Stimulated activated CD4-positive, alpha-beta T cell treated with anti-CD3 and anti-CD28 coated beads, Interleukin-4, amount 100 ng/mL, for 48 hours (primary cell): Measurements from ENCODE around the gene PTPRM.

Experiments
- DNase-seq, 2 donors: peaks; one replicate each; pipeline ENCODE4 v3.0.0-alpha.2; 2020; ENCODE audit warnings: low read depth in 2 of 2

PTPRM gene

DNA sequence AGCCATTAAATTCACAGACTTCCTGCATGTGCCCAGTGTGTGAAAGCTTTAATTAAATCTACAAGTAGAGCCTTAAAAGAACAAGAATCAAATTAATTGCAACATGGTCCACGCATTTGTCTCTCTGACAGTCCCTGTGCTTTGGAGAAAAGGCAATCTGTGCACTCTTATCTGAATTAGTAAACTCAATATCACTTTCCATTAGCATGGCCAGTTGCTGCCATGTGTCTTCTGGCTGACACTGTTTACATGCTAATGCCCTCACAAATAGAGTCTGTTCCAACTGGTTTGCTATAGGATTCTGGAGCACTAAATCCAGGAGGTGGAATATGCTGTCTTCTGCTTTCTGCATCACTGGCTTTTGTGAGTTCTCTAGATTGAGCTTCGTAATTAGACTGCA is 607.7 kb downstream of the PTPRM start:
- no peak for DNase-seq

DNA sequence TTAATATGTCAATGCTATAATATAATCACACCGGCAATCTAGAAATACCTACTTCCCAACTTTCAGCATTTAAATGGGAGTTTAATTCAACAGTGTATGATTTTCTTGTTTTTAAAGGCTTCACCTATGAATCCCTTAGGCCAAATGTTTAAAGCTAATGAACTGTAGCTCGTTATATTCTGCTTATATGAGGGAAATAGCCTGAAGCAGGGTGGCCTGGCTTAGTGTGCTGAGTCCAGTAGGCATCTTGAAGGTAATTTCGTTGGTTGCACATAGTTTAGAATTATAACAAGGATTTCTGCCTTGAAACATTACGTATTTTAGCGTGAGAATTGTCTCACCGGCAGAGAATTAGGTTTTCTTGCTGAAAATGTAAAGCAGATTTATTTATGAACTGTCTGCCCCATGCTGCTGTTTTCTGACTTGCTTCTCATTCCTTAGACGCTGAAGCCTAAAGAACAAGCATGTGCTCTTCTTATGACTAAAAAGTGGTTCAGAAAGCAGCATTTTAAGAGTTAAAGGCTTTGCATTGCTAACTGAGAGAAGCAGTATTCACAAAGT is 608.5 kb downstream of the PTPRM start:
- no peak for DNase-seq

DNA sequence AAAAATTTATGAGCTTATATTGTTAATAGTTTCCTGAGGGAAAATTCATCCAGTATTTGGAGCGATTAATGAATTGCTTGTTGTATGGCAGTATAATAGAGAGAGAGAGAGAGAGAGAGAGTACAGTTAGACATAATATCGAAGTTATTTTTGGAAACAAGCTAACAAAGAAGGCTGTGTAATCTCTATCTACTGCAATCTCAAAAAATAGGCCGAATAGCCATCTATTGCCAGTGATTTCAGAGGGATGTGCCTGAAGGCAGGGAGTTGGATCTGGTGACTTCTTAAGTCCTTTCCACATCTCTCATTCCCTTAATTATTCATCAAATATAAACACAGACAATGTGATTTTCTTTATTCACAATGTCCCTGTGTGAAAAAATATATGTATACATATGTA is 609.0 kb downstream of the PTPRM start:
- no peak for DNase-seq

DNA sequence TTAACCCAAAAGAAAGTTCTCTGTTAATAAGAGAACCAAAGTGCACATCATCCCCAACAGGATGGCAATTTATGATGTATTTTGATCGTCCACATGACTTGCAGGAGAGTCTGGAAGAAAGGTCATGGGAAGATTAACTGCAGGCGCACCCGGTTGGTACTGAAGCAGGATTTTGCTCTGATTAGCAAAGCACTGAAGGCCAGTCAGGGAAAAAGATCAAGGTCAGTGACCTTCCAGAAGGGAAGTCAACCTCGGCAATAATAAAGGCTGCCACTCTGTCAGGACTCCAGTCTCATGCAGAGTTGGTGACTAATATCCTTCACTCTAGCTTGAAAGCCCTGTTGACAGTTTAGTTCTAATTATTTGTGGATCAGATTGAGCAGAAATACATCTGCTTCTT is 609.4 kb downstream of the PTPRM start:
- no peak for DNase-seq

DNA sequence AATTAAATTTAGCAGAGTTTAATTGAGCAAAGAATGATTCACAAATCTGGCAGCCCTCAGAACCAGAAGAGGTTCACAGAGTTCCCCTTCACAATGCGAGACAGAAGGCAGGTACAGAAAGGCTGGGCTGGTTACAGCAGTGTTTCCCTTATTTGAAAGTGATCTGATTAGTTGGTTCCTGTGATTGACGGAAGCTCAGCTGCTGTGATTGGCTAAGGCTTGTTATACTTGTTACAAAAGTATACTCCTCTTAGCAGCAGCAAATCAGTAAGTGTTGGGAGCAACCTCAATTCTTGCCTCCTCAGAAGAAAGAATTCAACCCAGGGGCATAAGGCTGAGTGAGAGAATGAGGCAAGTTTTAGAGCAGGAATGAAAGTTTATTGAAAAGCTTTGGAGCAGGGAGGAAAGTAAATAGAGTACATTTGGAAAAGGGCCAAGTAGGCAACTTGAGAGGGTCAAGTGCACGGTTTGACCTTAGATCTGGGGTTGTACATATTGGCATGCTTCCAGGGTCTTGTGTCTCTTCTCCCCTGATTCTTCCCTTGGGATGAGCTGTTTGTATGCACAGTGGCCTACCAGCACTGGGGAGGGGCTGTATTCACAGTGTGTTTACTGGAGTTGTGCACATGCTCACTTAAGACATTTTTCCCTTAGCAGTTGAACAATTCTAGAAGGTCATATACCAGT is 610.4 kb downstream of the PTPRM start:
- DNase-seq = no peak

DNA sequence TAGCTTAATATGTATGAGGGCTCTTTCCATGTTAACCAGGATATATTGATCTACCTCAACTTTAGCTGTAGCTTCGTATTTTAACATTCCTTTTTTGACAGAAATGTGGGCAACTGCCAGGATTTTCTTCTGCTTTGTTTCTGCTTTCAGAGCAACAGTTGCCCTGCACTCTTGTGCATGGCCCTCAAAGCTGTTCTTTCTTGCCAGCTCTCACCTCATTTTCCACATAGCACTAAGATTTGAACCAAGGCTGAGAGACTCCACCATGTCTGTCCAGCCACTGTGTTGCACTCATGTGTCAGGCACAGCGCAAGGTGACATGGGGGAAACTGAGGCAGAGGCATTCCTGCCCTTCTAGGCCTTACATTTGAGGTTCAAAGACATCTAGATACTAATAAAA is 619.3 kb downstream of the PTPRM start:
- DNase-seq = no peak

DNA sequence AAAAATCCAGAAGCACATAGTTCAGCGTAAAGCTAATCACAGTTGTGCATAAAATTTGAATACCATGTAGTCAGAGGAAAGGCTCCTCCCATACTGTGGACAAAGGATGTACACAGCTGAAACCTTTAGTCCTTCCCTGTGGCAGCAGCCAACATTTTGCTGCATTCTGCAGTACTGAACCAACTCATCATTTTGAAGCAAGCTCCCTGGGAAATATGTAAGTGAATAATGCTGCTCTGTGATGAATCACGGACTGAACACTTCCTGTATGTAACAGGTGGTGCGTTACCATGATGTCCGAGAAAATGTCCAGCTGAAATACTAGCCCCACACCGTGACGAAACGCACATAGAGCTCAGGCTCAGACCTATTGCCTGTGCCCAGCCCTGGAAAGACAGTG is 621.1 kb downstream of the PTPRM start:
- no peak for DNase-seq

DNA sequence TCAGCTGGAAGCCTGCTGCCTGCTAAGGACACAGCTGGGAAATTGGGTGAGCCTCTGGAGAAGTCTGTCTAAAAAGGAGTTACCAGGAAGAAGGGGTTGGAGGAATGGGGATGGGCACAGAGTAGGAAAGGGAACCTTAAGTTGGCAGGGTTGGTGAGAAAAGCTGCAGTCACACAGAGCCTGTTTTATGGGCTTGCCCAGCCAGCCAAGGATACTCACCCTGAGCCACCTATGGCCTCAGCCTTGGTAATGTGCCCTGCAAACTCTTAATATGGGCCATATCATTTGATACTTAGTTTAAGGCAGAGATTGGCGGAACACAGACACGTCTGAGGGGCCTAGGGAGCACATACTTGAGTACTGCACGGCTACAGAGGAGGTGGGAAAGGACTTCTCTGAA is 623.9 kb downstream of the PTPRM start:
- no peak for DNase-seq

DNA sequence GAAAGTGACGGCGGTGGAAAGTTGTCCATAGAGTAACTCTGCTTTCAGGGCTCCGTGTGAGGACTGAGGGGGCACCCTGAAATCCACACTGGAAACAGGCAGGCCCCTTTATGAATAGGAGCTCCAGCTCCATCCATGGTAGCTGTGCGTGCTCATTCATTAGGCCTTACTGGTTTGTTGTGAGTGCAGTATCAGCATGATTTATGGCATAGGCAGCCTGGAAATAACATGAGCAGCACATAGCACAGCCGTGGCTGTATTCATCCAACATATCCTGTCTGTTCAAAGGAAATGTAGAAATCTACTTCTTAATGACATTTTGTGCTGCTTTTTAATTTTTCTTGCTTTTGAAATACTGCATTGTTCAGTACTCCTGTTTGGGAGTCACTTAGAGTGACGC is 627.3 kb downstream of the PTPRM start:
- no peak for DNase-seq

DNA sequence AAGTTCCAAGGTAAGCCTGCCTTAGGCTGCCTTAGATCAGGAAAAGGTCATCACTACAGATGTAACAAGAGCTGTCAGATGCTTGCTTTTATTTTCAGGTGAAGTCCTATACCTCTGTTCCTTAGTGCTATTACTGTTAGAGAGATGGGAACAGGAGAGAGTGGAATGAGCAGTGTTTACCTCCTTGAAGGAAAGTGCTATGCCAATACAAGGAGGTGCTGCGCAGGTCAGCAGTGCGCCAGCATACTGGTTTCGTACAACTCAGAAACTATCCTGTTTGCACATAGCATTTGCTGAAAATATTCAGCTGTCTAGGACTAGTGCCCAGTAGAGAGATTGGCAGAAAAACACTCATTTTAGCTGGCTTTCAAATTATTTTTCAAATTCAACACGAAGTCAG is 629.1 kb downstream of the PTPRM start:
- no peak for DNase-seq

DNA sequence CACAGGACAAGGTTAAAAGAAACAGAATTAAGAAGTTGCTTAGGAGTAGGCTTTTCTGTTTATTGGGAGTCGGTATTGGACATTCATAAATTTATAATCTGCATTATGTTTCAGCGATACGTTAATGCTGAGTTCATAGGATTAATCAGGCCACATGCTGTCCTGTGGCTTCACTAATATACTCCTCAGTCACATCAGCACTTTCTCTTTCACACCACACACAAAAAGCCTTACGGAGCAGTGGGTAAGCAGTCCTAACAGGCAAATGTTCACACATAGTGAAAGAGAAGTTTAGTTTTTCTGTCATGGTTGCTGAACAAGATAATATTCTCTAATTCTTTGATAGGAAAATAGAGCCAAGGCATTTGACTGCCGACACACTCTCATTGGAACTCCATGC is 630.4 kb downstream of the PTPRM start:
- DNase-seq = no peak

DNA sequence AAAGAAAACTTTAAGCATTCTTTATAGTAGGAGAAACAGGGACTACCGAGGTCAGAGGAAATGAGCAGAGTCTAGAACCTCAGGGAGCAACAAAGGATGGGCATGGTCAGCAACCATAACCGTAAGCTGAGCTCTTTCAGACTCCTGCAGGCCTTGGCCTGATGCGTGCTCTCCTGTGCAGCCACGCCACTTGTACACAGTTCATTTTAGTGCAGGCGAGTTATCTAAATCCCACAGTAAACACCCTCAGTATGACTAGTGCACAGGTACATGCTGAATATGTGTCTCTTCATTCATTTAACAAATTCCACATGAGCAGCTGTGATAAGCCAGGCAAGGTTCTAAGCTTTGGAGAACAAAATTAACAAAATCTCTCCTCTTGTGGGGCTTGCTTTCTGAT is 640.9 kb downstream of the PTPRM start:
- DNase-seq = no peak

DNA sequence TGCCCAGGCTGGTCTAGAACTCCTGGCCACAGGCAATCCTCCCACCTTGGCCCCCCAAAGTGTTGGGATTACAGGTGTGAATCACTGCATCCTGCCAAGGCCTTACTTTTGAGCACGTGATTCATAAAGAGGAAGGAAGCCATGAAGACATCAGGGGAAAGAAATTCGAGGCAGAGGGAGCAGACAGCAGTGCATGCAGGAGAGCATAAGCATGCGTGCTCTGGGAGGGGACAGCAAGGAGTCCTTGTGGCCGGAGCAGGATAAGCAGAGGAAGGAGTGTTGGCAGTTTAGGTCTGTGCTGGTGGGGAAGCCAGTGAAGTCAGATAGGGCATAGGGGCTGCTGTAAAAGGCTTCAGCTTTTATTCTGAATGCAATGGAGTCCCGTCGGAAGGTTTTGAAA is 641.6 kb downstream of the PTPRM start:
- DNase-seq = no peak

DNA sequence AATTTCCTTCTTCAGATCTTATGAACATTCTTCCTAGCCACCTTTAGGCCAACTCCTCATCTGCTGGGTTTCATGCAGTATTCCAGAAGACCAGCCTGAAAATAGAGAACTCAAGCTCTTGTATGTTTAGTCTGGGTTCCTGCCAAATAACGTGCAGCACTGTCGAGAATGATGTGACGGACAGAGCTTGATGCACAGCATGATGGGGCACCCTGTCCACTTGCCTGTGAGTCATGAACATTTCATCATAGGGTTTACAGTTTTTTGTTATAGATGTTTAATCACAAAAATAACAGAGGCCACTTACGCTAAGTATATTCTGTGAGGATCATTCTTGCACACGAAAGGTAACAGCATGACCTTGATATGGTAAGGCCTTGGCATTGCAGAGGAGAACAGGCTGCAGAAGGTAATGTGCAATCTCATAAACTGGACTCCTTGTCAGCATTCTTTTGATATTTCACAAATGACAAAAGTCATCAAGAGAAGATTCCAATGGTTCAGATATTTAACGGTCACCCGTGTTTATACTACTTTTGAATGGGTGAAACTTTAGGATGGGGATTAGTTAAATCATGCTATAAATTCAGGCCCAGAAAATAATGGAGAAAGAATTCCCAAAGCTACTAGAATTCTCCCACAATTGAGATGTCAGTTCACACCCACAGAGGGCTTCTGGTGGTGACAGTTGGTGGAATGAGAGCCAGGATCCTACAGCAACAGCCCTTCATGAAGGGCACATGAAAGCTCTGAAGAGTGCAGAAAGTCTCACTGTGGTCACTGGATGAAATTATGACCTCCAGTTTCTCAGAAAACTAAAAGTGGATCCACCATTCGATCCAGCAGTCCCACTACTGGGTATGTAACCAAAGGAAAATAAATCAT is 646.0 kb downstream of the PTPRM start:
- no peak for DNase-seq

DNA sequence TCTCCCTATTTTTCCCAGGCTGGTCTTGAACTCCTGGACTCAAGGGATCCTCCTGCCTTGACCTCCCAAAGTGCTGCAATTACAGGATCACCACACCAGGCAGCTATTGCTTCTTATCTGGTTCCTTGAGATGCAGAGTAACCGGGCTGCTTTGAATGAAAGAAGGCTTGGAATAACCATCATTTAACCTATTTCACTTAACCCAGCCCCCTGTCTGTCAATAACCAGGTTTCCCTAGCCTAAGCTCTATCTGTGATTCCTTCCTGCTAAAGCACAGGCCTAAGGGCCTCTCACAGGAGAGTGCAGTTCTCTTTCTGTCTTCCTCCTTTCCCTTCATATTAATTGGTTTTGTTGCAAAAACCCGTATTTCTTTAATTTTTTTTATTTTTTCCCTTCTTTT is 648.6 kb downstream of the PTPRM start:
- DNase-seq = no peak

DNA sequence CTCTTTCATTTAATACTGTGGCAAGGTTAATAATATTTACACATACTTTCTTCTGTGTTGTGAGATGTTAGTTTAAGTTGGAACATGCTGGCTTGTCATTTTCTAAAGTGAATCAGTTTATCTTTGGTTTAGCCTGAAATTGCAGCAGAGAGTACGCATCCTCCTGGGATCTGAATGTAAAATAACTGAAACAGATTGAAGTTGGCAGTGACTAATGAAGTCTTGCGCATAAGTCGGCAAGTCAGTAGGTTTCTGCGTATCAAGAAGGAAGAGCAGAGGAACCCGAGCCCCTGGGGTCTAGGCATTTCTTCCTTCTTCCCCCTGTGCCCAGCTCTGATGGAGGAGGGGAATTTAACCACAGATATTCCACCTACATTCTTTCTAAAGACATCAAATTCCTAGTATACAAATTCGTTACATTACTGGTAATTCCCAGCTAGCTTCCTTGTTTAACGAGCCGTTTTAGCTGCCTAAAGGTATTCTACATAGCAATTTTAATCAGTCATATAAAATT is 650.0 kb downstream of the PTPRM start:
- no peak for DNase-seq

DNA sequence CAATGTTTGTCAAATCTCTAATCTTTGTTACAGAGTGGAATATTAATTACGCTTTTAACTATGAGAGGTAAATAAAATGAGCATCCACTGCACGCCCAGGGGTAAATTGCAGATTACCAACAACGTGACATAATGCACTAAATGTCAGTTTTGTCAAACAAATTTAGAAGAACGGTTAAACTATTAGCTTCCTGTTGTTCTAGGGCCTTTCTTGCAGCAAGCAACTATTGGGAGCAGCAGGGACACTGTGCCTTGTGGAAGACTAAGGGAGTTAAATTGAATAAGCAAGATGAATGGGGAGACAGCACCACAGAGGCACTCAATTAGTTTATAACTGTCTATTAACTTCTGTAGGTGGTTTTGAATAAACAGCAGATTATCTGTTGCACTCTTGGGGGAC is 651.1 kb downstream of the PTPRM start:
- DNase-seq = no peak

DNA sequence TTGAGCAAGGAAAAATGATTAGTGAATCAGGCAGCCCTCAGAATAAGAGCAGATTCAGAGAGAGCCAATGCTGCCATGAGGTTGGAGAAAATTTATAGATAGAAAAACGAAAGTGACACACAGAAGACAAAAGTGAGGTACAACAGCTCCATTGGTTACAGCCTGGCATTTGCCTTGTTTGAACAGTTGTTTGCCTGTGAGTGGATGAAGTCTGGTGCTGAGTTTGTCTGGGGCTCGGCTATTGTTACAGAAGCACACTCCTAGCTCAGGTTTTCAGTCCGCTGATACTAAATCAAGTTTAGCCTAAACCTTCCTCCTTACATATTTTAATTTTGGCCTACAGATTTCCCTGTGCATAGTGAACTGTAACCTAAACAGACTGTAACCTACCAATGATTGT is 654.3 kb downstream of the PTPRM start:
- no peak for DNase-seq

DNA sequence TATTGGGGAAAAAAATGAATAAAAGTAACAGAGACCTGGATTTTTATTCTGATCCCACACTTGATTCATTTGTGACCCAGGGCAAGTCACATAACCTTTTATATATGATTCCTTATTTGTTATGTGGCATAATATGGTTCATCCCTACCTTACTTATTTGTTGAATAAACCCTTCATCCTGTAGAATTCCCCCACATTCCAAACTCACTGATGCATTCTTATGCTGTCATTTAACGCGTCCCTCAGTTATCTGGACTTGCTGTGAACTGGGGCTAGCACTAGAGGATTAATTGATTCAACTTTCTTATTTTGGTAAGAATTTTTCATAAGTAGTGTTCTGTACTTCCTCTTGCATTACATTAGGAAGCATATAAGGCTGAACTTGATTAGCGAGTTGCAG is 657.5 kb downstream of the PTPRM start:
- no peak for DNase-seq

DNA sequence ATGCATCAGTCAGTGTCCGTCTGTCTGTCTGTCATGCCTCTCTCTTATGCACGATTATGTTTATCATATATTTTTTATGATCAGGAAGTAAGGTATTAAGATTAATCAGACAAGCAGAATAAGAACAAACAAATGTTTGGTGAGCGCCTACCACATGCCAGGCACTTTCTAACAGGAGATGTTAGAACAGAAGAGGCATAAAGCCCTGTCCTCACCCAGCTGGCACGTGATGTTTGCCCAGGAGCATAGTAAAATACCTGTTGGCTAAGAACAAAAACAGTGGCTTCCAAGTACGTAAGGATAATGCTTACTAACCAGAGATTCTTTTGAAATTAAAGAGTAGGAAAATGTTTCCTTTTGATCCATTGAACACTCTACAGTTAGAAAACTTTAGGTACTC is 661.9 kb downstream of the PTPRM start:
- no peak for DNase-seq

DNA sequence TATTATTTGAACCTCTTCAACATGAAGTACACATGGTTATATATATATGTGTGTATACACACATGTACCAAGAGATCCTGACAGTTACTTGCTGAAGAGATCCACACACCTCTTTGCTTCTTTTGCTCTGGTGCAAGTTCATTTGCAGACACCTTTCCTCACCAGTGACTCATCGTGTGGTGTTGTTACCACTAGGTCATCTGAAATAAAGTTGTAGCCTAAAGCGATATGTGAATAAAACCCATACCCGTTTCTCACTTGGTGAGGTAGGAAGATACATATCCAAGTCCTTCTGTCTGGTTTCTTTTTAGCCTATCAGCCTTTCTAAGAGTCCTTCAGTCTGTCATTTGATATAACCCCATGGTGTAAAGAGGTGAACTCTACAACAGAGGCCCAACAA is 662.7 kb downstream of the PTPRM start:
- no peak for DNase-seq

DNA sequence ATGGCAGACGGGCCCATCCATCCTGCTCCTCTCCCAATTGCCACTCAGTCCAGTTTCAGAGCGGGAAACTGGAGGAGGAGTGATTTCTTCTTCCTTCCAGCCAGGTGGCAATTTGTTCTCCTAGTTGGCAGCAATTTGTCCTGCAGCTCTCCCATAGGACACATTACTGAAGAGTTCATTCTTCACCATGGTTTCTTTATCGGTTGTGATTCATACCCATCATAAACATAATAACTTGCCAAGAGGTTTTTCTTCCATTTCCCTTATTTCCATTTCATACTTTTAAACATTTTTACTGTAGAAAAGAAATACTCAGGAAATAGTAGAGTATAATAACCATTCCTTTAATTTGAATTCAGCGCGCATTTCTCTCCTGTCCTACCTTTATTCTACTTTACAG is 664.2 kb downstream of the PTPRM start:
- no peak for DNase-seq

DNA sequence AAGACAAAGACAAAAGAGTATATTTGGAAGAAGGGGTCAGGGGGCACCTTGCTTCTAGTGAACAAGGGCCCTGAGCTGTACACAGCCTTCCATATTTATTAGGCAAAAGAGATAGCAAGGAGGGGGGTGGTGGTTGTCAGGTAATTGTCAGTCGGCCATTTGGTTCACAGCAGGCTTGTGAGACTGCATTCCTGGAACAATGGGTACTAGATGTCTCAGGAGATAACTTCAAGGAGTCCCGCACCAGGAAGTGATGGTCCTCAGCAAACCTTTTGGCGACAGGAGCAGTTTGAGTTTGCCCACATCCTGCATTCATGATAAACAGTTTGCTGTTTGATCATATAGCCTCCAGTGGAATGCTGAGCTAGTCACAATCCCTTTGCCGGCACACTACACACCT is 665.7 kb downstream of the PTPRM start:
- no peak for DNase-seq
